GM19397 (cell line): Measurements from ENCODE around the gene TFPI.

Experiments used
- ATAC-seq: cut with Tn5 transposase; IDR thresholded peaks from one replicate; pipeline ENCODE4 v1.9.1; 2021; ENCODE audit warnings: mild to moderate bottlenecking, moderate library complexity; ENCODE audit not compliant: unreplicated experiment

The TFPI gene

GRCh38 chr2:187422282-187422681, 132.0 kb downstream of the TFPI start:
- ATAC-seq, result no peak

DNA sequence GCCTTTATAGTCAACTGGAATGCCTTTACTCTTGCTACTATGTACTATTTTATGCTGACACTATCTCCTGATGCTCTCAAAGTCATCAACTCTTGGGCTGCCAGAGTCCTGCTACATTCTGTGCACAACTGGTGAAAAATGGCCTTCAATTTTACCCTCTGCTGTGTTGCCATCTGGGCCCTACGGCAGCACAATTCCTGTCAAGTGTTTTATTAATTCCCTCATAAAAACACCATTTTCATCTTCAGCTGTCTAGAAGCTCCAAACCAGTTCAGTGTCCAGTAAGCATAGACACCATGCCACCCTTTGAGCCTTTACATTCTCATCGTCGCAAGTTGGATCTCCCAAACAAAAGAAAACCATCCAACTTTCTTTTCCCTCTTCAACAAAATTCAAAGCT, 132.7 kb downstream of the TFPI start:
- no peak for ATAC-seq

- ATAC-seq, result no peak
Measured at GRCh38 chr2:187419808-187420207, 134.4 kb downstream of the TFPI start.

DNA sequence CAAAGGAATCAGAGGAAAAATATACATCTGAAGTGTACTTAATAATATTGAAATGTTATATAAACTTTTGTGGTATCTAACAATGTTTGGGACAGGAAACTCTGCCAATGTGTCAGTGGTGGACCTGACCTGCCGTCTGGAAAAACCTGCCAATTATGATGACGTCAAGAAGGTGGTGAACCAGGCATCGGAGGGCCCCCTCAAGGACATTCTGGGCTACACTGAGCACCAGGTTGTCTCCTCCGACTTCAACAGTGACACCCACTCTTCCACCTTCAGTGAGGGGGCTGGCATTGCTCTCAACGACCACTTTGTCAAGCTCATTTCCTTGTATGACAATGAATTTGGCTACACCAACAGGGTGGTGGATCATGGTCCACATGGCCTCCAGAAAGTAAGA, 138.8 kb downstream of the TFPI start:
- ATAC-seq, result no peak
